PC-3 (cell line): Measurements from ENCODE around the gene COA5. TPM values are rescaled to one million over a fixed set of nuclear protein-coding genes. Genes with fewer than 3 reads are reported as not detected.

ENCODE experiments used
- ATAC-seq: fragments of 200-7000 bp; cut with Tn5 transposase; 2 replicates; pipeline ENCODE4 v1.9.1; 2020; ENCODE audit warnings: mild to moderate bottlenecking, moderate library complexity
- BruUV-seq: library from RNA; stranded (reverse); fragments of 400-500 nt; replicated peaks from 2 replicates; lab custom pipeline; 2021; lab: Mats Ljungman, UMichigan
- CTCF ChIA-PET: fragments of 300-600 bp; sonication (Branson Sonifier 250); formaldehyde crosslinking; loops from one replicate; lab custom pipeline; 2022; ENCODE audit warnings: antibody characterized with exemption; lab: Charles Lee
- POLR2A ChIA-PET: fragments of 300-600 bp; sonication (Branson Sonifier 250); formaldehyde crosslinking; loops from one replicate; lab custom pipeline; 2022; ENCODE audit warnings: antibody characterized with exemption; ENCODE audit not compliant: unreplicated experiment; lab: Charles Lee
- DNase-seq: peaks from one replicate; pipeline ENCODE4 v3.0.0-alpha.2; 2015
- H2AFZ ChIP-seq: fragments of 300-600 bp; sonication (generic); 2 replicates; pipeline ENCODE4 v1.6.0; 2016; ENCODE audit warnings: antibody characterized with exemption, low read length
- H3F3A ChIP-seq: fragments of 300-600 bp; sonication (generic); one replicate; pipeline ENCODE4 v1.6.0; 2017; ENCODE audit warnings: antibody characterized with exemption, low read length, control low read depth, mild to moderate bottlenecking; ENCODE audit not compliant: unreplicated experiment
- H3K27ac ChIP-seq: fragments of 300-600 bp; sonication (generic); 2 replicates; pipeline ENCODE4 v1.5.1; 2016; ENCODE audit warnings: mild to moderate bottlenecking, low read length
- H3K27me3 ChIP-seq: fragments of 300-600 bp; sonication (generic); 2 replicates; pipeline ENCODE4 v1.6.1; 2016; ENCODE audit warnings: low read length, mixed read lengths
- H3K36me3 ChIP-seq: fragments of 300-600 bp; sonication (generic); 2 replicates; pipeline ENCODE4 v1.6.1; 2016; ENCODE audit warnings: low read depth, mixed run types, low read length, mixed read lengths
- H3K4me1 ChIP-seq: fragments of 300-600 bp; sonication (generic); 2 replicates; pipeline ENCODE4 v1.5.1; 2016; ENCODE audit warnings: low read length; ENCODE audit not compliant: insufficient read depth
- H3K4me2 ChIP-seq: fragments of 300-600 bp; sonication (generic); 2 replicates; pipeline ENCODE4 v1.6.0; 2016; ENCODE audit warnings: low read length
- H3K4me3 ChIP-seq: fragments of 300-600 bp; sonication (generic); 2 replicates; pipeline ENCODE4 v1.5.1; 2016; ENCODE audit warnings: mild to moderate bottlenecking, low read length, mixed read lengths
- H3K79me2 ChIP-seq: fragments of 300-600 bp; sonication (generic); 2 replicates; pipeline ENCODE4 v1.6.1; 2017; ENCODE audit warnings: low read length, mixed read lengths
- H3K9ac ChIP-seq: fragments of 300-600 bp; sonication (generic); 2 replicates; pipeline ENCODE4 v1.6.0; 2016; ENCODE audit warnings: mild to moderate bottlenecking, low read length
- H3K9me2 ChIP-seq: fragments of 300-600 bp; sonication (generic); replicated peaks from 2 replicates; pipeline ENCODE4 v1.6.1; 2016; ENCODE audit warnings: mixed run types, low read length, mixed read lengths
- H3K9me3 ChIP-seq: fragments of 300-600 bp; sonication (generic); 2 replicates; pipeline ENCODE4 v1.6.1; 2016; ENCODE audit warnings: low read length, mixed read lengths
- H4K20me1 ChIP-seq: fragments of 300-600 bp; sonication (generic); 2 replicates; pipeline ENCODE4 v1.6.1; 2016; ENCODE audit warnings: low read length, mixed read lengths
- CTCF ChIP-seq: fragments of 300-600 bp; sonication (generic); conservative IDR thresholded peaks from 2 replicates; pipeline ENCODE4 v1.5.1; 2017; ENCODE audit warnings: antibody characterized with exemption, low read depth, mild to moderate bottlenecking, low read length
- EZH2 ChIP-seq: fragments of 300-600 bp; sonication (generic); IDR thresholded peaks from one replicate; pipeline ENCODE4 v1.6.1; 2017; ENCODE audit warnings: antibody characterized with exemption, mild to moderate bottlenecking, low read length; ENCODE audit not compliant: unreplicated experiment
- EZH2phosphoT487 ChIP-seq: fragments of 300-600 bp; sonication (generic); IDR thresholded peaks from 2 replicates; pipeline ENCODE4 v1.6.1; 2018; ENCODE audit warnings: mild to moderate bottlenecking, antibody characterized with exemption, low read length, borderline replicate concordance
- intact Hi-C: fragments of 100-400 bp; cut with micrococcal nuclease; formaldehyde crosslinking; loops from 2 replicates; pipeline ENCODE4 v1.9.0; 2023
- total RNA-seq: library from RNA; depleted of rRNA; stranded (reverse); fragments of >200 nt; gene quantifications from 2 replicates; pipeline ENCODE4 v1.2.3, GENCODE V29; 2014

The COA5 gene
- total RNA-seq, 1 experiment from 2014 or later, result 37.2 TPM

- no peaks in the 10 kb centered on the region for H4K20me1 ChIP-seq
- ATAC-seq (peak; percentile 91), DNase-seq (peak; percentile 90)
- no peaks in the 10 kb centered on the region for H3K79me2 ChIP-seq
- no peak for TF ChIP-seq EZH2phosphoT487
- TF ChIP-seq CTCF, result peak; percentile 97
- no peak overlapping the region for H3K4me2 ChIP-seq
- ChIA-PET CTCF (interaction anchor here (0.5 to 1.1 kb wide), 6 partner anchors 109 to 417 kb away, joined by 3 to 18 read pairs (median 6); no protein-coding TSS in a partner anchor), POLR2A (interaction anchor here (0.6 kb wide), 1 partner anchor 109 kb away, joined by 4 read pairs; no protein-coding TSS in a partner anchor)
- no TSS peak for BruUV-seq
- H3K4me3 ChIP-seq, result no peak overlapping the region
- H3K9ac ChIP-seq, result no peak overlapping the region
- H3K9me3 ChIP-seq, result no peaks in the 10 kb centered on the region
- H3K27me3 ChIP-seq, result no peaks in the 10 kb centered on the region
- H3F3A ChIP-seq, result no peaks in the 10 kb centered on the region
- intact Hi-C loops, result loop anchor here (1.0 to 10.0 kb wide), 4 partner anchors 79 to 417 kb away; no protein-coding TSS in a partner anchor
- H3K4me1 ChIP-seq, result no peaks in the 10 kb centered on the region
- no peak overlapping the region for H3K27ac ChIP-seq
- no peaks in the 10 kb centered on the region for H3K9me2 ChIP-seq
- H3K36me3 ChIP-seq, result no peaks in the 10 kb centered on the region
- peak overlapping the region; percentile 38; the same call in 1 of the 2 replicates for H2AFZ ChIP-seq
Observed at GRCh38 chr2:98649135-98649991, 41.1 kb upstream of the COA5 start.

- H3K9me2 ChIP-seq, result no peaks in the 10 kb centered on the region
- ChIA-PET CTCF (interaction anchor here (0.6 kb wide), 1 partner anchor 314 kb away, joined by 3 read pairs; no protein-coding TSS in a partner anchor), POLR2A (no interaction called here)
- H3K4me3 ChIP-seq, result no peak overlapping the region
- H3K9me3 ChIP-seq, result no peaks in the 10 kb centered on the region
- no peaks in the 10 kb centered on the region for H4K20me1 ChIP-seq
- no peaks in the 10 kb centered on the region for H3K79me2 ChIP-seq
- H3K36me3 ChIP-seq, result no peaks in the 10 kb centered on the region
- peak overlapping the region; percentile 51 for H3K27ac ChIP-seq
- TF ChIP-seq EZH2 (no peak), CTCF (no peak), EZH2phosphoT487 (no peak)
- H3K27me3 ChIP-seq, result no peaks in the 10 kb centered on the region
- intact Hi-C loops, result loop anchor here (2.0 to 10.0 kb wide), 2 partner anchors 80 to 266 kb away; no protein-coding TSS in a partner anchor
- no peak overlapping the region for H3K4me2 ChIP-seq
- DNase-seq (no peak), ATAC-seq (no peak)
- no TSS peak for BruUV-seq
- H3K4me1 ChIP-seq, result no peaks in the 10 kb centered on the region
- no peak overlapping the region for H2AFZ ChIP-seq
- no peaks in the 10 kb centered on the region for H3F3A ChIP-seq
- no peak overlapping the region for H3K9ac ChIP-seq
Observed at GRCh38 chr2:98648451-98648850, 40.1 kb upstream of the COA5 start.
